ENCODE data around the gene PLD5.

Gene PLD5

DNA sequence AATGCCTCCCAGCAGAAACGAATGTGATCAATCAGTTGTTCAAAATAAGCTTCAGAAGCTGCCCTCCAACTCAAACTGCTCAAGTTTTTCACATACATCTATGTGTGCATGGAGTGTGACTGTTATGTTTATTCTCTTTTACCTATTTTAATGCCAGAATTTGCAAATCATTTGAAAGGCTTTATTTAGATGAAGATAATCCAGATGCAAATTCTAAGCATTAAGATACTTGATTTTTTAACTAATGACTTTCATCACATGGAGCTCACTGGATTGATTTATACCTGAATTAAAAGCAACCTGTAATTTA lies 69.5 kb downstream of the PLD5 start:
- H3K4me2 ChIP-seq (ENCODE audit: low read length): no peak overlapping the region
- H3K4me1 ChIP-seq: no peaks in the 10 kb centered on the region
- H3K9me3 ChIP-seq (ENCODE audit: control insufficient read depth, low read length): no peaks in the 10 kb centered on the region
- H3K79me2 ChIP-seq: no peaks in the 10 kb centered on the region
- no peaks in the 10 kb centered on the region for H3K36me3 ChIP-seq (ENCODE audit: control insufficient read depth, insufficient read depth, low read length)
- H3K9ac ChIP-seq: no peak overlapping the region
- no peaks in the 10 kb centered on the region for H3K27me3 ChIP-seq (ENCODE audit: control insufficient read depth, insufficient read depth, low read length)
- no peak overlapping the region for H2AFZ ChIP-seq
- no peak overlapping the region for H3K4me3 ChIP-seq (ENCODE audit: low read depth, low read length)
- TF ChIP-seq, protein P1, sequence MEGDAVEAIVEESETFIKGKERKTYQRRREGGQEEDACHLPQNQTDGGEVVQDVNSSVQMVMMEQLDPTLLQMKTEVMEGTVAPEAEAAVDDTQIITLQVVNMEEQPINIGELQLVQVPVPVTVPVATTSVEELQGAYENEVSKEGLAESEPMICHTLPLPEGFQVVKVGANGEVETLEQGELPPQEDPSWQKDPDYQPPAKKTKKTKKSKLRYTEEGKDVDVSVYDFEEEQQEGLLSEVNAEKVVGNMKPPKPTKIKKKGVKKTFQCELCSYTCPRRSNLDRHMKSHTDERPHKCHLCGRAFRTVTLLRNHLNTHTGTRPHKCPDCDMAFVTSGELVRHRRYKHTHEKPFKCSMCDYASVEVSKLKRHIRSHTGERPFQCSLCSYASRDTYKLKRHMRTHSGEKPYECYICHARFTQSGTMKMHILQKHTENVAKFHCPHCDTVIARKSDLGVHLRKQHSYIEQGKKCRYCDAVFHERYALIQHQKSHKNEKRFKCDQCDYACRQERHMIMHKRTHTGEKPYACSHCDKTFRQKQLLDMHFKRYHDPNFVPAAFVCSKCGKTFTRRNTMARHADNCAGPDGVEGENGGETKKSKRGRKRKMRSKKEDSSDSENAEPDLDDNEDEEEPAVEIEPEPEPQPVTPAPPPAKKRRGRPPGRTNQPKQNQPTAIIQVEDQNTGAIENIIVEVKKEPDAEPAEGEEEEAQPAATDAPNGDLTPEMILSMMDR (IDR thresholded peaks at IDR 0.05): no peak
- H3K27ac ChIP-seq: no peak overlapping the region

- no peaks in the 10 kb centered on the region for H3K27me3 ChIP-seq (ENCODE audit: control insufficient read depth, insufficient read depth, low read length)
- no peaks in the 10 kb centered on the region for H3K9me3 ChIP-seq (ENCODE audit: control insufficient read depth, low read length)
- H3K4me1 ChIP-seq: no peaks in the 10 kb centered on the region
- H3K4me3 ChIP-seq (ENCODE audit: low read depth, low read length): no peak overlapping the region
- TF ChIP-seq, protein P1 (IDR thresholded peaks at IDR 0.05): peak; percentile 42
- H3K79me2 ChIP-seq: no peaks in the 10 kb centered on the region
- H3K4me2 ChIP-seq (ENCODE audit: low read length): no peak overlapping the region
- no peak overlapping the region for H3K27ac ChIP-seq
- H3K9ac ChIP-seq: no peak overlapping the region
- no peak overlapping the region for H2AFZ ChIP-seq
- H3K36me3 ChIP-seq (ENCODE audit: control insufficient read depth, insufficient read depth, low read length): no peaks in the 10 kb centered on the region
Observed at GRCh38 chr1:242454262-242455051, 70.0 kb downstream of the PLD5 start.

DNA sequence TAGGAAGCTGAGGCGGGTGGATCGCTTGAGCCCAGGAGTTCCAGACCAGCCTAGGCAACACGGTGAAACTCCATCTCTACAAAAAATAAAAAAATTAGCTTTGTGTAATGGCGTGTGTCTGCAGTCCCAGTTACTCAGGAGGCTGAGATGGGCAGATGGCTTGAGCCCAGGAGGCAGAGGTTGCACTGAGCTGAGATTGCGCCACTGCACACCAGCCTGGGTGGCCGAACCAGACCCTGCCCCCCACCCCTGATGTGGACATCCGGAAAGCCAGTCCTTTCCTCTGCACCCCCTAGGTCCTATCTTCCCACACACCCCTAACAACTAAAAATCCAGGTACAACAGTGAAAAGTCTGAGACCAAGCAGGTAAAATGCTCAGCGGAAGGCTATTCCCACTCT lies 71.9 kb downstream of the PLD5 start:
- Histone ChIP-seq H3K27ac (no peak overlapping the region), H3K4me3 (ENCODE audit: low read depth, low read length) (no peak overlapping the region), H3K4me2 (ENCODE audit: low read length) (no peak overlapping the region), H3K4me1 (no peaks in the 10 kb centered on the region), H3K79me2 (no peaks in the 10 kb centered on the region), H3K27me3 (ENCODE audit: control insufficient read depth, insufficient read depth, low read length) (no peaks in the 10 kb centered on the region), H2AFZ (no peak overlapping the region), H3K9me3 (ENCODE audit: control insufficient read depth, low read length) (no peaks in the 10 kb centered on the region), H3K36me3 (ENCODE audit: control insufficient read depth, insufficient read depth, low read length) (no peaks in the 10 kb centered on the region), H3K9ac (no peak overlapping the region)
- TF ChIP-seq, protein P1 (IDR thresholded peaks at IDR 0.05): no peak

GRCh38 chr1:242449661-242450060 lies 74.8 kb downstream of the PLD5 start:
- Histone ChIP-seq H3K9ac (no peak overlapping the region), H3K4me1 (no peaks in the 10 kb centered on the region), H3K27me3 (ENCODE audit: control insufficient read depth, insufficient read depth, low read length) (no peaks in the 10 kb centered on the region), H3K36me3 (ENCODE audit: control insufficient read depth, insufficient read depth, low read length) (no peaks in the 10 kb centered on the region), H3K9me3 (ENCODE audit: control insufficient read depth, low read length) (no peaks in the 10 kb centered on the region), H3K27ac (no peak overlapping the region), H3K4me2 (ENCODE audit: low read length) (no peak overlapping the region), H3K4me3 (ENCODE audit: low read depth, low read length) (no peak overlapping the region), H2AFZ (no peak overlapping the region), H3K79me2 (no peaks in the 10 kb centered on the region)
- TF ChIP-seq, protein P1 (IDR thresholded peaks at IDR 0.05): no peak
